ENCODE results near the gene RPA1. TPM values are rescaled to one million over a fixed set of nuclear protein-coding genes. Genes with fewer than 3 reads are reported as not detected.

The RPA1 gene
- total RNA-seq, 2 experiments from 2014 or later, result 314 to 325 TPM

DNA sequence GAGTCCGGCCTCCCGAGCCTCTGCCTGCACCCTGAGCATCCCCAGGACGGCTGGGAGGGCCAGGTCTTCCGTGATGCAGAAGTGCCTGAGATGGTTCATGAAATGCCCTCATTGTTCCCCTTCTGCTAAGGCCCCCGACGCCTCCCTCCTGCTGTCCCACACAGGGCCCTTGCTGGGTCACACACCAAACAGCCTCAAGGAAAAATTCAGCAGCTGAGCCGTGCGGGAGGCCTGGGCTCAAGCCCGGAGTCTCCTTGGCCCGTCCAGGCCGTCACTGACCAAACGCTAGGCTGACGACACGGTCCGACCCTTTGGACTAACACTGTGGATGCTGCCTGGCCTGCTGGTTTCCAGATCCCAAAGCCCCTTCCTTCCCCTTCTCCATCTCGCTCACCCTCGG lies 105.1 kb downstream of the RPA1 start:
- Mint-ChIP-seq H3K27me3 (ENCODE audit: low read depth) (no peaks in the 10 kb centered on the region), H3K27ac (no peak overlapping the region), H3K4me3 (no peak overlapping the region), H3K4me1 (ENCODE audit: low read depth) (no peaks in the 10 kb centered on the region), H3K9me3 (ENCODE audit: insufficient read depth) (no peaks in the 10 kb centered on the region), H3K36me3 (ENCODE audit: low read depth) (no peaks in the 10 kb centered on the region)
- ChIA-PET CTCF (no interaction called here), POLR2A (no interaction called here)
- no peak for ATAC-seq
- no peak for DNase-seq

DNA sequence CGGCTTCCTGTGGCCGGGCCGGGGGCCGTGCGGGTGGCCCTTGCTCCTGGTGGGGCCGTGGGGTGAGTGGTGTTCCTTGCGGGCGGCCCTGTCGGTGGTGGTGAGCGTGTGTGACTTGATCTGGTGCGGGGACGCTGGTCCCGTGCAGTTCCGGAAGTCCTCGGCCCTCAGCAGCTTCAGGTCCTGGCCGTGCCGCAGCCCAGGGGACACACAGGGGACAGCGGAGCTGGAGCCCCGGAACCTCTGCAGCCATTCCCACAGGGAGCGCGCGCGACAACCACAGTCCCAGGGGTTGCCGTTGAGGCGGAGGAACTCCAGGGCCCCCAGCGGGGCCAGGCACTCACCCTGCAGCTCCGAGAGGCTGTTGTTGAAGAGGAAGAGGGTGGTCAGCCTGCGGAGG lies 107.0 kb downstream of the RPA1 start:
- ATAC-seq (no peak), DNase-seq (no peak)
- CTCF ChIA-PET, result no interaction called here
- Mint-ChIP-seq H3K9me3 (ENCODE audit: insufficient read depth) (no peaks in the 10 kb centered on the region), H3K4me3 (no peak overlapping the region), H3K27ac (no peak overlapping the region), H3K36me3 (ENCODE audit: low read depth) (no peaks in the 10 kb centered on the region), H3K27me3 (ENCODE audit: low read depth) (no peaks in the 10 kb centered on the region), H3K4me1 (ENCODE audit: low read depth) (no peaks in the 10 kb centered on the region)
- POLR2A ChIA-PET, result no interaction called here

DNA sequence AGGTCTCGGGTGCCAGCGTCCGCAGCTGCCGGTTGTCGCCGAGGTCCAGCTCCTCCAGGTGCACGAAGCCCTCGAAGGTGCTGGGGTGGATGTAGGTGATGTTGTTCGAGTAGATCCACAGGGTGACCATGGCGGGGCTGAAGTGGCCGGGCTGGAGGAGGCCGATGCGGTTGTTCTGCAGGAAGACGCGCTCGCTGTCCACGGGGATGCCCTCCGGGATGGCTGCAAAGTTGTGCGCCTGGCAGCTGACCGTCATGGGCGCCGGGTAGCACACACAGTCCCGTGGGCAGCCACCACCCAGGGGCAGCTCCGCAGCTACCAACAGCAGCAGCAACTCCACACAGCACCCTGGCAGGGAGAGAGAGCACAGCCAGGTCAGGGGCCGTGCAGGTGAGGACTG lies 107.7 kb downstream of the RPA1 start:
- ATAC-seq, result no peak
- Mint-ChIP-seq H3K4me3 (no peak overlapping the region), H3K27me3 (ENCODE audit: low read depth) (no peaks in the 10 kb centered on the region), H3K27ac (no peak overlapping the region), H3K9me3 (ENCODE audit: insufficient read depth) (no peaks in the 10 kb centered on the region), H3K4me1 (ENCODE audit: low read depth) (no peaks in the 10 kb centered on the region), H3K36me3 (ENCODE audit: low read depth) (no peaks in the 10 kb centered on the region)
- DNase-seq, result no peak
- ChIA-PET POLR2A (no interaction called here), CTCF (no interaction called here)

DNA sequence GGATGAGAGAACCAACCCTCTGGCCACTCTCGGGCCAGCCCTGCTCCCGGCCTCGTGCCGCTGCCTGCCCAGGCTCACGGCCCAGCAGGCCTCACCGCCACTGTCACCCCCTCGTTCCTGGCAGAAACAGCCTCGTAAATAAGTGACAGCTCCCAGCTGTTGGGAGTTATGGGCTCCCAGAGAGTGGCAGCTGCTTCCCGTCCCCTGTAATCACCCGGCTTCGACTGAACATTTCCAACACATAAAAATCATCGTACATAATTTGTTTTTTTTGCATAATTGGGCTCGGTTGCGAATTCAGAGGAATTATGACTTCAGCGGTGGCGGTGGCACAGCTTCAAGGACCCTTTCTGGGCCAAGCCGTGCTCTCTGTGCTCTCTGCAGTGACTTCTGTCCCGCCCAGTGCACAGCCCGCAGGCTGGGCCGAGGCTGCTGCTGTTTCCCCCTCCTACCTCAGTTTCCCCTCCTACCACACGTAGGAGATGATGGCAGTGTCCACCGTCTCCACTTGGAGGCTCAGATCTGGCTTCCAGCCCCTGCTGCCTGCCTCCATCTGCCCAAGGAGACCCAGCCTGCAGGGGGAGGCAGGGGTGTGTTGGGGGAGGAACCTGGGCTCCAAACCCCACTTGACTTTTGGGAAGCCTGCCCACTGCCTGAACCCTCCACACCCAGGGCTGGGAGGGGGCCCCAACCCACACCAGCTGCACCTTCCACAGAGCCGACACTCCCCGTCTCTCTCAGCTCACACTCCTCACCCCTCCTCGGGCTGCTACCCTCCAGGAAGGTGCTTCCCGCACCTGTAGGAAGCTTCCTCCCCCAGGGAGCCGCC lies 110.4 kb downstream of the RPA1 start:
- ChIA-PET POLR2A (no interaction called here), CTCF (no interaction called here)
- ATAC-seq (no peak), DNase-seq (no peak)
- Mint-ChIP-seq H3K27me3 (ENCODE audit: low read depth) (no peaks in the 10 kb centered on the region), H3K4me3 (no peak overlapping the region), H3K4me1 (ENCODE audit: low read depth) (no peaks in the 10 kb centered on the region), H3K36me3 (ENCODE audit: low read depth) (no peaks in the 10 kb centered on the region), H3K9me3 (ENCODE audit: insufficient read depth) (no peaks in the 10 kb centered on the region), H3K27ac (no peak overlapping the region)

DNA sequence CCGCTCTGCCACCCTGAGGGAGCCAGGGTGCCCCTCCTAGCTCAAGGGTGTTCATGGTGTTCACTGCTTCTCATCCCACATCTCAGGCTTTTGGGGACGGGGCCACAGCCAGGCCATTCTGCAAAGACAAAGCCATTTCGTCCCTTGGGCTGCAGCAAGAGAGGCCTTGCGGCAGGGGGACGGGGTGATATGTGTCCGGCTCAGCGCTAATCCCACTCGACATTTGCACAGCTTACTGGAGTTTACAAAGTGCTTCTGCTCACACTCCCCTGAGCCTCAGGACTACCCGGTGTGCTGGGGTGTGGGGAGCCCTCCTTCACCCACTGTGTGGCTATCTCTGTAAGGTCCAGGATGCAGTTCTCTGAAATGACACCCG lies 111.0 kb downstream of the RPA1 start:
- no peak for ATAC-seq
- no peak overlapping the region for H3K4me3 Mint-ChIP-seq
- POLR2A ChIA-PET, result no interaction called here

DNA sequence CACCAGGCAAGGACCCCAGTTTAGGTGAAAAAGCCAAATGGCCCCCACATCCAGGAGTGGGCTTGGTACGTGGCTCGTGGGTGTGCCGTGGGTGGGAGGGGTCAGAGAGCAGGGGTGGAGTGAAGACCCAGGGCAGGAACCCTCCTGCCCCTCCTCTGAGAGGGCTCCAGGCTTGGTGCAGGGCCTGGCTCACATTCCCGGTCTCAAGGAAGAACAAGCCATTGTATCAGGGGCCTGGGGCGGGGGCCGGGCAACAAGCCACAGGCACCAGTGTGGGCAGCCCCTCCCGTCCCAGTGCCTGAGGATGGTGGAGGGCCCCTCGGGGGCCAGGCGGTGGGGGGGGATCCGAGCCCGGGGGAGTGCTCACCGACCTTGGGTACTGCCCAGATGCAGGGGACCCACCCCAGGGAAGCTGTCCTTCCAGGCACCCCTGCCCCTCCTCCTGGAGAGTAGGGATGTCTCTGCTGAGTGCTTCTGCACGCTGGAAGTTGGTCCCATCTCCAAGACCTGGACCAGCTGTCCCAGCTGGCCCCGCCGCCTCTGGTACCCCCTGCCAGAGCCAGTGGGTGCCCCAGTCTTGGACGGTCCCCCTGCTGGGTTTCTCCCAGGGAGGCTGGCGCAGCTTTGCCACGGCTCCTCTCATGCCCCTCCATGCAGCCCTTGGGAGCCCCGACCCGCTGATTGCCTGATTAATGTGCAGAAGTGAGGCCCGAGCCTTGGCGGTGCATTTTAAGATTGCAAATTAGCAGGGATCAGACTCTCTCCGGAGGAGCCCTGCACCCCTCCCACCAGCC lies 111.7 kb downstream of the RPA1 start:
- Mint-ChIP-seq H3K9me3 (ENCODE audit: insufficient read depth) (no peaks in the 10 kb centered on the region), H3K4me1 (ENCODE audit: low read depth) (no peaks in the 10 kb centered on the region), H3K4me3 (no peak overlapping the region), H3K36me3 (ENCODE audit: low read depth) (no peaks in the 10 kb centered on the region), H3K27me3 (ENCODE audit: low read depth) (no peaks in the 10 kb centered on the region), H3K27ac (no peak overlapping the region)
- ATAC-seq (no peak), DNase-seq (no peak)
- CTCF ChIA-PET, result no interaction called here
- POLR2A ChIA-PET, result no interaction called here

More for the DNA sequence above, 111.0 kb downstream of the RPA1 start:
- Mint-ChIP-seq H3K4me1 (ENCODE audit: low read depth) (no peaks in the 10 kb centered on the region), H3K27me3 (ENCODE audit: low read depth) (no peaks in the 10 kb centered on the region), H3K36me3 (ENCODE audit: low read depth) (no peaks in the 10 kb centered on the region), H3K9me3 (ENCODE audit: insufficient read depth) (no peaks in the 10 kb centered on the region), H3K27ac (no peak overlapping the region)
- CTCF ChIA-PET, result no interaction called here
- DNase-seq, result no peak

DNA sequence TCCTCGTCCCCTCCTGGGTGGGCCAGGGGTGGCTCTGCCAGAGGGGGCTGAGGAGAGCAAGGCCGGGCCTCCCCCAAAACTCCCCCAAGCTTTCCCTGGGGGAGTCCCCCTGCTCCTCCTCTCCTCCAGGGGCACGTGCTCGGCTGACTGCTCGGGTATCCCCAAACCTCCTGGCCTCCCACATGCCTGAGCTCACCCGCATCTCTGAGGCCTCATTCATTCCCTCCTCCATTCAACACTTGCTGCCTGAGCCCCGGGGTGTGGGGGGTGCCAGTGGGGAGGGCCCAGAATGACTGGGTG lies 112.2 kb downstream of the RPA1 start:
- Mint-ChIP-seq H3K4me1 (ENCODE audit: low read depth) (no peaks in the 10 kb centered on the region), H3K4me3 (no peak overlapping the region), H3K36me3 (ENCODE audit: low read depth) (no peaks in the 10 kb centered on the region), H3K9me3 (ENCODE audit: insufficient read depth) (no peaks in the 10 kb centered on the region), H3K27ac (no peak overlapping the region), H3K27me3 (ENCODE audit: low read depth) (no peaks in the 10 kb centered on the region)
- no peak for DNase-seq
- ChIA-PET POLR2A (no interaction called here), CTCF (no interaction called here)
- no peak for ATAC-seq

DNA sequence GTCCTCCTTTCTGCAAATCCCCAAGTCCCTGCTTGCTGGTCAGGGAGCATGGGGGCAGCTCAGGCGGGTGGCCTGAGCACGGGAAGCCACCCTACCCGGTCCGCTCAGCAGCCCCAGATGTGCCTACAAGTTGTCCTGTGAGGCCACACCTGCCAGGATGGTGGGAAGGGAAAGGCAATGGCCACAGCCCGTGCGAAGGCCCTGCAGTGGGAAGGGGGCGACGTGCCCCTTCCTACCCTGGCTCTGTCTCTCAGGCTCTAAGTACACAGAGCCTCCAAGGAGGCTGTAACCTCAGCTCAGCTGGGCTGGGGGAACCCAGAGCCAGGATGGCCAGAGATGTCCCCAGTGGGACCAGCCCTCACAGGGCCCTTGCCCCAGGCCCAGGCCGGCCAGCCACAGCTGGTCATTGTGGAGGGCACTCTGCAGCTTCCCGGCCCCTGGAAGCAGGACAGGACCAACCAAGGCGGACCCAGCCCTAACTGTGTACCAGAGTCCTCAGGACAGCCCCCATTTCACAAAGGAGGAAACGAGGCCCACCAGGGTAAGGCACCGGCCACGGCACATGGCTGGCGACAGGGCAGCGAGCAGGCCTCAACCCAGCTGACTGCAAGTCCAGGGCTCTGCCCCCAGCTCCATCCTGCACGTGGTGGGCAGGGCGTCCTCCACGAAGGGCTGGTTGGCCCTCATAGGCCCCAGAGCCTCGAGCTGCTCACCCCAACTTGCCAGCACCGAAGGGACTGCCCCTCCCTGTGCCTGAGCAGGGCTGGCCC lies 113.0 kb downstream of the RPA1 start:
- DNase-seq (no peak), ATAC-seq (no peak)
- H3K36me3 Mint-ChIP-seq (ENCODE audit: low read depth), result no peaks in the 10 kb centered on the region
- H3K4me1 Mint-ChIP-seq (ENCODE audit: low read depth), result no peaks in the 10 kb centered on the region
- no peak overlapping the region for H3K27ac Mint-ChIP-seq
- H3K4me3 Mint-ChIP-seq, result no peak overlapping the region
- POLR2A ChIA-PET, result no interaction called here
- CTCF ChIA-PET, result no interaction called here
- H3K9me3 Mint-ChIP-seq (ENCODE audit: insufficient read depth), result no peaks in the 10 kb centered on the region
- H3K27me3 Mint-ChIP-seq (ENCODE audit: low read depth), result no peaks in the 10 kb centered on the region

DNA sequence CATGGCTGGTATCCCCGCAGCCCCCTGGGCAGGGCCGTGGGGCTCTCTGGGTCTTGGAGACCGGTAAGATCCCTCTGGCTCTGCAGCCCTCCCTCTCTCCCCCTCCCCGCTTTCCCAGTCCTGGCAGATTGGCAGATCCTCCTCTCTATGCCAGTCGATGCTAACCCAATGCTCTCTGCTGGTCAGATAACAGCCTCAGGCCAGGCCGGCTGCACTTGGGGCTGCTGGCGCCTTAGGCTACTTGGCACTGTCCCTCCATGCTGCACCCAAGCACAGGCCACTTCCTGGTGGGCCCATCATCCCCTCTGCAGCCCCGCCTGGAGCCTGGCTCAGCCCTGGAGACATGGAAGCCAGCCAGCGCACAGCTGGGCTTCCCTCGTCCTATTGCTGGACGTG lies 113.6 kb downstream of the RPA1 start:
- Mint-ChIP-seq H3K36me3 (ENCODE audit: low read depth) (no peaks in the 10 kb centered on the region), H3K9me3 (ENCODE audit: insufficient read depth) (no peaks in the 10 kb centered on the region), H3K4me1 (ENCODE audit: low read depth) (no peaks in the 10 kb centered on the region), H3K27me3 (ENCODE audit: low read depth) (no peaks in the 10 kb centered on the region), H3K4me3 (no peak overlapping the region), H3K27ac (no peak overlapping the region)
- ChIA-PET CTCF (no interaction called here), POLR2A (no interaction called here)
- DNase-seq (no peak), ATAC-seq (no peak)

DNA sequence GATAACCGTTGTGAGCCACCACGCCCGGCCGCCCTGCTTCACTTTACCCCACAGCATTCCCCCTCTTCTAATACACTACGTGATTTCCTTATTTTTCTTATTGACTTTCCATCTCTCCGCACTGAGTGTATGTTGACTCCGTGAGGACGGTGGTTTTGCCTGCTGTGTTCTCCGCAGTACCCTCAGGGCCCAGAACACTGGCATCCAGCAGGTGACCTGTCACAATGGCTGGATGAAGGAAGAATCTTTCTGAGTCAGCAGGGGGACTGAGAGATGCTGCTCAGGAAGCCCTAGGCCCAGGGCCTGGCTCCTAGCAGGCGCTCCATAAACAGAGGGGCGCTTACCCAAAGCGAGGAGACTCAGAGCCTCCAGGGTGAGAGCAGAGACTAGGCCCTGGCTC lies 115.8 kb downstream of the RPA1 start:
- DNase-seq (no peak), ATAC-seq (no peak)
- ChIA-PET CTCF (no interaction called here), POLR2A (no interaction called here)
- Mint-ChIP-seq H3K4me3 (no peak overlapping the region), H3K36me3 (ENCODE audit: low read depth) (no peaks in the 10 kb centered on the region), H3K27ac (no peak overlapping the region), H3K4me1 (ENCODE audit: low read depth) (no peaks in the 10 kb centered on the region), H3K27me3 (ENCODE audit: low read depth) (no peaks in the 10 kb centered on the region), H3K9me3 (ENCODE audit: insufficient read depth) (no peaks in the 10 kb centered on the region)

DNA sequence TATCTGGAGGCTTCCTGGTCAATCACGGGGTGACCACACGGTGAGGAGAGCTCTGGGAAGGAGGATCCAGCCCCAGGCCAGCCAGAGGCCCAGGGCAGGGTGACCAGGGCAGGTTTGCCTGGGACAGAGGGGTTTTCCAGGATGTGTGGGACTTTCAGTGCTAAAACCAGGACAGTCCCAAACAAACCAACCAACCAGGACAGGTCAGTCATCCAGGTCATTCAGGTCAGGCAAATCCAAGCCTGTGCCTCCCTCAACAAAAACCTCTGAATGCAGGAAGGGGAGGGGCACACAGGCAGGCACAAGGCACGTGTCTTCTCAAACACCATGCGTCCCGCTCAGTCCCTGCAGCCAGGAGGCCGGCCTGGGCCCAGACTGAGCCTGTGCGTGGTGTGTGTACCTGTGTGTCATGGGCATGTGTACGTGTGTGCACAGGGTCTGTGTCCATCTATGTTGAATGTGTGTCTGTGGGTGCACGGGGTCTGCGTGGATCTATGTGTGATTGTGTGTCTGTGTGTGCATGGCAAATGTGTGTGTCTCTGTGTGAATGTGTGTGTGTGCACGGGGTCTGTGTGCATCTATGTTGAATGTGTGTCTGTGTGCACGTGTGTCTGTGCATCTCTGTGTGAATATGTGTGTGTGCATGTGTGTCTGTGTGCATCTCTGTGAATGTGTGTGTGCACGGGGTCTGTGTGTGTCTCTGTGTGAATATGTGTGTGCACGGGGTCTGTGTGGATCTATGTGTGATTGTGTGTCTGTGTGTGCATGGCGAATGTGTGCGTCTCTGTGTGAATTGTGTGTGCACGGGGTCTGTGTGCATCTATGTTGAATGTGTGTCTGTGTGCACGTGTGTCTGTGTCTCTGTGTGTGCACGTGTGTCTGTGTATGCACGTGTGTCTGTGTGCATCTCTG lies 116.5 kb downstream of the RPA1 start:
- H3K27me3 Mint-ChIP-seq (ENCODE audit: low read depth), result no peaks in the 10 kb centered on the region
- H3K4me3 Mint-ChIP-seq, result no peak overlapping the region
- H3K9me3 Mint-ChIP-seq (ENCODE audit: insufficient read depth), result no peaks in the 10 kb centered on the region
- DNase-seq (no peak), ATAC-seq (no peak)
- ChIA-PET POLR2A (no interaction called here), CTCF (no interaction called here)
- H3K27ac Mint-ChIP-seq, result no peak overlapping the region
- H3K36me3 Mint-ChIP-seq (ENCODE audit: low read depth), result no peaks in the 10 kb centered on the region
- no peaks in the 10 kb centered on the region for H3K4me1 Mint-ChIP-seq (ENCODE audit: low read depth)

Measured in activated CD8-positive, alpha-beta T cell treated with anti-CD3 and anti-CD28 coated beads, Interleukin-2, amount 10 ng/mL, durations not matched to agents 7 days and 5 days (primary cell).